ENCODE results near the gene GPSM1.

The GPSM1 gene

GRCh38 chr9:136281421-136282271 lies 45.7 kb upstream of the GPSM1 start:
- no peak for TF ChIP-seq CTCF (IDR thresholded peaks at IDR 0.05; ENCODE audit: insufficient read depth, missing control alignments)
- no peak for DNase-seq (ENCODE audit: insufficient read length, low spot score)
- no peak for FAIRE-seq

GRCh38 chr9:136282272-136282861 lies 45.0 kb upstream of the GPSM1 start:
- DNase-seq (ENCODE audit: insufficient read length, low spot score) (no peak), FAIRE-seq (no peak)
- TF ChIP-seq CTCF (IDR thresholded peaks at IDR 0.05; ENCODE audit: insufficient read depth, missing control alignments) = no peak

GRCh38 chr9:136283291-136284235 lies 43.8 kb upstream of the GPSM1 start:
- TF ChIP-seq CTCF (IDR thresholded peaks at IDR 0.05; ENCODE audit: insufficient read depth, missing control alignments) = peak; percentile 94
- DNase-seq (ENCODE audit: insufficient read length, low spot score) = peak; percentile 95
- no peak for FAIRE-seq

- FAIRE-seq (no peak), DNase-seq (ENCODE audit: insufficient read length, low spot score) (no peak)
- no peak for TF ChIP-seq CTCF (IDR thresholded peaks at IDR 0.05; ENCODE audit: insufficient read depth, missing control alignments)
These were observed 43.0 kb upstream of the GPSM1 start for GRCh38 chr9:136284311-136284710.

- DNase-seq (ENCODE audit: insufficient read length, low spot score) = no peak
- no peak for TF ChIP-seq CTCF (IDR thresholded peaks at IDR 0.05; ENCODE audit: insufficient read depth, missing control alignments)
- FAIRE-seq = no peak
These were observed 42.4 kb upstream of the GPSM1 start for GRCh38 chr9:136284951-136285350.

- TF ChIP-seq CTCF (IDR thresholded peaks at IDR 0.05; ENCODE audit: insufficient read depth, missing control alignments) = no peak
- DNase-seq (ENCODE audit: insufficient read length, low spot score) (no peak), FAIRE-seq (no peak)
These were observed 41.6 kb upstream of the GPSM1 start for GRCh38 chr9:136285501-136286358.
